ENCODE results near the gene GLUL.

The GLUL gene

DNA sequence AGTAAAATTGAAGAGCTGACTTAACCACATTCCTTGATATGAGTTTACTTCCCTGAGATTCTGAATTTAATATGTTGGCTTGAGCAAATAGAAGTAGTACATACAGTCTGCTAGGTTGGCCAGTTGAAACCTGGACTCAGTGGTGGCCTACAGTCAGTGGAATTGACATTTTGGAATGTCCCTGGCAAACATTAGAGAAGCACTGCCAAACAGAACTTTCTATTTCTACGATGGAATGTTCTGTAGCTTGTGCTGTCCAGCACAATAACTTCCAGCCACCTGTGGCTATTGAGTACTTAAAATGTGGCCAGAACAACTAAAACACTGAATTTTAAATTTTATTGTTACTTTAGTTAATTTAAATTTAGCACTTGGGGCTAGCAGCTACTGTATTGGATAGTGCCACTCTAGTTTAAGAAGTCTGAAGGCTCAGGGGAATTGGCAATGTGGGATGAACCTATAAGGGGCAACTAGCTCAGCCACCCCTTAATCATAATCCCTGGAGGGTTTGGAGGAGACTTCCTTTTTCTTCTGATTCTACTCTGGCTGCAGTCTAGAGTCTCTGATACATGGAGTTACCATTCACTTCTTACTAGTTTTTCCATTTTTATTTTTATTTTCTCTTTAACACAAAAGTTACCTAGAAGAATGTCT lies 19.2 kb upstream of the GLUL start:
- Histone ChIP-seq H3K36me3 (ENCODE audit: control insufficient read depth, insufficient read depth, low read length) (no peaks in the 10 kb centered on the region), H3K4me1 (ENCODE audit: control insufficient read depth, insufficient read depth, low read length) (no peaks in the 10 kb centered on the region), H3K9ac (ENCODE audit: low read depth, low read length) (no peak overlapping the region), H3K27ac (ENCODE audit: low read depth, low read length) (no peak overlapping the region), H3K9me3 (ENCODE audit: control insufficient read depth, insufficient read depth, low read length) (no peaks in the 10 kb centered on the region), H3K4me3 (ENCODE audit: low read depth, low read length) (no peak overlapping the region), H3K27me3 (ENCODE audit: control insufficient read depth, insufficient read depth, low read length) (no peaks in the 10 kb centered on the region)

GRCh38 chr1:182410138-182410537 lies 18.5 kb upstream of the GLUL start:
- Histone ChIP-seq H3K4me1 (ENCODE audit: control insufficient read depth, insufficient read depth, low read length) (no peaks in the 10 kb centered on the region), H3K27me3 (ENCODE audit: control insufficient read depth, insufficient read depth, low read length) (no peaks in the 10 kb centered on the region)

GRCh38 chr1:182408435-182409075 lies 17.0 kb upstream of the GLUL start:
- Histone ChIP-seq H3K4me1 (ENCODE audit: control insufficient read depth, insufficient read depth, low read length) (no peaks in the 10 kb centered on the region), H3K9ac (ENCODE audit: low read depth, low read length) (no peak overlapping the region), H3K4me3 (ENCODE audit: low read depth, low read length) (no peak overlapping the region), H3K27me3 (ENCODE audit: control insufficient read depth, insufficient read depth, low read length) (no peaks in the 10 kb centered on the region), H3K36me3 (ENCODE audit: control insufficient read depth, insufficient read depth, low read length) (no peaks in the 10 kb centered on the region), H3K27ac (ENCODE audit: low read depth, low read length) (no peak overlapping the region), H3K9me3 (ENCODE audit: control insufficient read depth, insufficient read depth, low read length) (no peaks in the 10 kb centered on the region)

More at GRCh38 chr1:182410138-182410537, 18.5 kb upstream of the GLUL start:
- no peaks in the 10 kb centered on the region for H3K36me3 ChIP-seq (ENCODE audit: control insufficient read depth, insufficient read depth, low read length)
- no peak overlapping the region for H3K9ac ChIP-seq (ENCODE audit: low read depth, low read length)
- no peak overlapping the region for H3K27ac ChIP-seq (ENCODE audit: low read depth, low read length)
- H3K9me3 ChIP-seq (ENCODE audit: control insufficient read depth, insufficient read depth, low read length): no peaks in the 10 kb centered on the region
- H3K4me3 ChIP-seq (ENCODE audit: low read depth, low read length): no peak overlapping the region

DNA sequence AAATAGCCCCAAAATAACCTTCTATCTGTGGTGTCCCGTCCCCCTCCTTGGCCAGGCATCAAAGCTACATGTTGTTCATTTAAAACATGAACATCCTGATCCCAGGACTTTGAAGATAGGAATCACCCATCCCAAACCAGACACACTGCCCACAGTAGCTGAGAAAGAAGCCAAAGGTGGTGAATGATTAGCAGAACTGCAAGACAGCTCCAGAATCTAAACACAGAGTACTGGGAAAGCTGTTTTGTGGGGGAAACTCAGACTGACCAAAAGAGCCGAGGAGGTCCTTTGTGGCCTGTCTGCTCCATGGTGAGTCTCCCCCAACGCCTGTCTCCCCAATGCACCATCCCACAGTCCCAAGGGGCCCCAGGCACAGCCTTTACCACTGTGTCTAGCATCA lies 16.1 kb upstream of the GLUL start:
- H3K27ac ChIP-seq (ENCODE audit: low read depth, low read length): no peak overlapping the region
- H3K4me3 ChIP-seq (ENCODE audit: low read depth, low read length): no peak overlapping the region
- no peaks in the 10 kb centered on the region for H3K9me3 ChIP-seq (ENCODE audit: control insufficient read depth, insufficient read depth, low read length)
- no peaks in the 10 kb centered on the region for H3K36me3 ChIP-seq (ENCODE audit: control insufficient read depth, insufficient read depth, low read length)
- H3K27me3 ChIP-seq (ENCODE audit: control insufficient read depth, insufficient read depth, low read length): no peaks in the 10 kb centered on the region
- H3K9ac ChIP-seq (ENCODE audit: low read depth, low read length): no peak overlapping the region
- H3K4me1 ChIP-seq (ENCODE audit: control insufficient read depth, insufficient read depth, low read length): no peaks in the 10 kb centered on the region

GRCh38 chr1:182406012-182406411 lies 14.4 kb upstream of the GLUL start:
- Histone ChIP-seq H3K9me3 (ENCODE audit: control insufficient read depth, insufficient read depth, low read length) (no peaks in the 10 kb centered on the region), H3K4me1 (ENCODE audit: control insufficient read depth, insufficient read depth, low read length) (no peaks in the 10 kb centered on the region), H3K4me3 (ENCODE audit: low read depth, low read length) (no peak overlapping the region), H3K36me3 (ENCODE audit: control insufficient read depth, insufficient read depth, low read length) (no peaks in the 10 kb centered on the region), H3K27ac (ENCODE audit: low read depth, low read length) (no peak overlapping the region), H3K27me3 (ENCODE audit: control insufficient read depth, insufficient read depth, low read length) (no peaks in the 10 kb centered on the region), H3K9ac (ENCODE audit: low read depth, low read length) (no peak overlapping the region)

- H3K27ac ChIP-seq (ENCODE audit: low read depth, low read length): no peak overlapping the region
- no peaks in the 10 kb centered on the region for H3K36me3 ChIP-seq (ENCODE audit: control insufficient read depth, insufficient read depth, low read length)
- H3K9me3 ChIP-seq (ENCODE audit: control insufficient read depth, insufficient read depth, low read length): no peaks in the 10 kb centered on the region
- H3K4me1 ChIP-seq (ENCODE audit: control insufficient read depth, insufficient read depth, low read length): no peaks in the 10 kb centered on the region
- H3K27me3 ChIP-seq (ENCODE audit: control insufficient read depth, insufficient read depth, low read length): no peaks in the 10 kb centered on the region
- H3K9ac ChIP-seq (ENCODE audit: low read depth, low read length): no peak overlapping the region
- H3K4me3 ChIP-seq (ENCODE audit: low read depth, low read length): no peak overlapping the region
These were observed 14.0 kb upstream of the GLUL start for GRCh38 chr1:182405578-182405977.

- no peak overlapping the region for H3K9ac ChIP-seq (ENCODE audit: low read depth, low read length)
- no peaks in the 10 kb centered on the region for H3K36me3 ChIP-seq (ENCODE audit: control insufficient read depth, insufficient read depth, low read length)
- H3K4me3 ChIP-seq (ENCODE audit: low read depth, low read length): no peak overlapping the region
- no peaks in the 10 kb centered on the region for H3K4me1 ChIP-seq (ENCODE audit: control insufficient read depth, insufficient read depth, low read length)
- no peak overlapping the region for H3K27ac ChIP-seq (ENCODE audit: low read depth, low read length)
- no peaks in the 10 kb centered on the region for H3K9me3 ChIP-seq (ENCODE audit: control insufficient read depth, insufficient read depth, low read length)
- H3K27me3 ChIP-seq (ENCODE audit: control insufficient read depth, insufficient read depth, low read length): no peaks in the 10 kb centered on the region
These were observed 13.2 kb upstream of the GLUL start for GRCh38 chr1:182404781-182405180.

GRCh38 chr1:182400567-182400966 lies 9.0 kb upstream of the GLUL start, which contains the start of gene TEDDM1:
TEDDM1 (minus strand) TSS chr1:182400667; CDS start chr1:182400485, 182 bp downstream.
- Histone ChIP-seq H3K9me3 (ENCODE audit: control insufficient read depth, insufficient read depth, low read length) (no peaks in the 10 kb centered on the region), H3K4me3 (ENCODE audit: low read depth, low read length) (no peak within 1 kb of the TSS), H3K9ac (ENCODE audit: low read depth, low read length) (no peak within 1 kb of the TSS), H3K27ac (ENCODE audit: low read depth, low read length) (no peak within 1 kb of the TSS), H3K27me3 (ENCODE audit: control insufficient read depth, insufficient read depth, low read length) (no peaks in the 10 kb centered on the region), H3K36me3 (ENCODE audit: control insufficient read depth, insufficient read depth, low read length) (no peaks in the 10 kb centered on the region), H3K4me1 (ENCODE audit: control insufficient read depth, insufficient read depth, low read length) (peaks cover 9% of the 10 kb centered on the region)

DNA sequence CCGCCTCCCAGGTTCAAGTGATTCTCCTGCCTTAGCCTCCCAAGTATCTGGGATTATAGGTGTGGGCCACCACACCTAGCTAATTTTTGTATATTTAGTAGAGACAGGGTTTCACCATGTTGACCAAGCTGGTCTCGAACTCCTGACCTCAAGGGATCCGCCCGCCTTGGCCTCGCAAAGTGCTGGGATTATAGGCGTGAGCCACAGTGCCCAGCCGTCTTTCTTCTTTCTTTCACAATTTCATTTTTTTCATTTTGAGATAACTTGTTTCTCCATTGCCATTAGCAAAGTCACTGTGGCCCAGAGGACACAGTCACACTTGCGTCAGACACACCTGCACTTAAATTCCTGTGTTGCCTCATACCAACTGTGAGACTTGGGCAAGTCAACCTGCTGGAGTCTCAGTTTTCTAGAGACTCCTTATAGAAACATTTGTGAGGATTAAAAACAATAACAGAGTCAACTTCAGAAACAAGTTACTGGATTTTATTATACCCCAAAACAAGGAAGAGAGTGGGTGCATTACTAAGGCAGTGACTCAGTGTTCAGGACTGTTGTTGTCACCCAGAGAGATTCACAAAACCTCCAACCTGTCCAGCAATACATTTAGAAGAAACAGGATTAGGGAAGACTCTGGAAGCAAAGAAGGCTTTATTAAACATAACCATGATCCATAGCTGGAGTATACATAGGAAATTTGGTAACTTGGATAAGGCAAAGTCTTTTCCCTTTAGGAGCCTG lies 6.2 kb upstream of the GLUL start:
- Histone ChIP-seq H3K9ac (ENCODE audit: low read depth, low read length) (no peak overlapping the region), H3K4me1 (ENCODE audit: control insufficient read depth, insufficient read depth, low read length) (peaks cover 12% of the 10 kb centered on the region), H3K27ac (ENCODE audit: low read depth, low read length) (no peak overlapping the region), H3K9me3 (ENCODE audit: control insufficient read depth, insufficient read depth, low read length) (no peaks in the 10 kb centered on the region), H3K27me3 (ENCODE audit: control insufficient read depth, insufficient read depth, low read length) (no peaks in the 10 kb centered on the region), H3K4me3 (ENCODE audit: low read depth, low read length) (no peak overlapping the region), H3K36me3 (ENCODE audit: control insufficient read depth, insufficient read depth, low read length) (no peaks in the 10 kb centered on the region)

- Histone ChIP-seq H3K9ac (ENCODE audit: low read depth, low read length) (no peak overlapping the region), H3K4me3 (ENCODE audit: low read depth, low read length) (no peak overlapping the region), H3K36me3 (ENCODE audit: control insufficient read depth, insufficient read depth, low read length) (no peaks in the 10 kb centered on the region), H3K4me1 (ENCODE audit: control insufficient read depth, insufficient read depth, low read length) (peaks cover 18% of the 10 kb centered on the region), H3K27ac (ENCODE audit: low read depth, low read length) (no peak overlapping the region), H3K9me3 (ENCODE audit: control insufficient read depth, insufficient read depth, low read length) (no peaks in the 10 kb centered on the region), H3K27me3 (ENCODE audit: control insufficient read depth, insufficient read depth, low read length) (no peaks in the 10 kb centered on the region)
These were observed 4.3 kb upstream of the GLUL start for GRCh38 chr1:182395906-182396305.

Data from HUES48 (cell line).